NCI-H446 (cell line): ENCODE measurements around the gene INMT.

Source experiments
- DNase-seq, 2 experiments: peaks; one replicate each; lab custom pipeline; 2025; lab: John Stamatoyannopoulos, UW

INMT gene

DNA sequence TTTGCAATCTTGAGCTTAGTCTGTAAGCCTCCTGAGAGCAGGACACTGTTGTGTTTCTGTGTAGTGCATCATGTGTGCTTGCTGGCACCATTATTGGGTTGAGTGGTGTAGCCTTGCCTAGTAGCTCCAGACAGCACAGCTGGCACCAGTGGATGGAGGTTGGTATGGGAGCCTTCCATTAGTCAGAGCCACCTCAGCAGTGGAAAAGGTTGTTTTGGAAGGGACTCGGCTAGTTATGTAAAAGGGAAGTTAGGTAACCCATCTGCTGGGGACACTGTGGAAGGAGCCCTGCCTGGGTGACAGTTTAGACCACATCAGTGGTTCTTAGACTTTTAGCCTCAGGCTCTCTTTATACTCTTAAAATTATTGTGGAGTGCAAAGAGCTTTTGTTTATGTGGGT lies 35.6 kb downstream of the INMT start:
- no peak for DNase-seq

DNA sequence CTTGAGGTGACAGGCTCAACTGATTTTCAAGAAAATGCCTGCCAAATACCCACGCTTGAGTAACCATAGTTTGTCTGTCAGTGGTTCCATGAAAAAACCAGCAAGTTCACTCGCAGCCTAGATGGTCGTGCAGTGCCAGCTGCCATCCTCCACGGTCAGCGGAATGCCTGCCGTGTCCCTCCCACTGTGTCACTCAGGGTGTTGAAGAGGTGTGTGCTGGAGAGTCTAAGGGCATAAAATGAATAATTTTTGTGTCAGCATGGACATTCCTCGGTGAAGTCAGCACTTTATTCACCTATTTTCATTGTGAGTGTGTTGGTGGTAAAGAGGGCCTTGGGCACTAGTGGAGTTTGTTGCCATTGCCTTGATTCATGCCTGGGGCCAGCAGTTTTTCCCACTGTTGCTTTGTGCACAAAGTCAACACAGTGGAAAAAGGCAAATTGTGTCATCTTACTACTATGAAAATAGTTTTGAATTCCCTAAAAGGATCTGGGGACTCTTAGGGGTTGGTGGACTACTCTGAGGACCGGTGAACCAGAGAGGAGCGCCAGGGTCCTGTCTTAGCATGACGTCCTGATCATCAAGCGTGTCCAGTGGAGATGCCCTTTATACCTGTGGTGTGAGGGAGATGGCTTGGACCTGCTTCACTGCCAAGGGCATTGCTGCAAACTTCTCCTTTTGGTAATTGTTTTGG lies 36.9 kb downstream of the INMT start:
- DNase-seq = peak in 1 of 2 experiments; percentile 57

DNA sequence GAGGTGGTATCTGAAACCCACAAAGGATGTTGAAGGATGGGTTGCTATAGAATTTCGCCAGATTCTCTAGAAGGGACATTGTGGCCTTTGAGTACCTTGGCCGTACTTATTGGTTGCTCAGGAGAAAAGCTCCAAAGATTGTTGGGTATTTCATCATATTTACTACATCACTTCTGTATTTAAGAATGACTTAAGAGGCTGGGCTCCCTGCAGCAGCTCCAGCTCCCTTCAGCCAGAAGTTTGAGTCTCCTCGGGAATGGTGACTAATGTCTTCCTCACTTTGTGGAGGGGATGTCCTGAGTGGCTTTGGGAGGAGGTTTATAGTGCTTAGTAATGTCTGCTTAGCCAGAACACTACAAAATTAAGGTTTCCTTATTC lies 37.4 kb downstream of the INMT start:
- no peak for DNase-seq

DNA sequence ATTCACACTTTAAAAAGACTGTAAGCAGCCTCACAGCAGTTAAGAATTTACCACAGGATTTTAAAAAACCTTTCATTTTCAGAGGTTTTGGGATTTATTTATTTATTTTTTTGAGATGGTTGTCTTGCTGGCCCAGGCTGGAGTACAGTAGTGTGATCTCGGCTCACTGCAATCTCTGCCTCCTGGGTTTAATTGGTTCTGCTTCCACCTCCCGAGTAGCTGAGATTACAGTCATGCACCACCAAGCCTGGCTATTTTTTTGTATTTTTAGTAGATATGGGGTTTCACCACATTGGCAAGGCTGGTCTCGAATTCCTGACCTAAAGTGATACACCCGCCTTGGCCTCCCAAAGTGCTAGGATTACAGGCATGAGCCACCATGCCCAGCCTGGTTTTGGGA lies 38.4 kb downstream of the INMT start:
- no peak for DNase-seq

DNA sequence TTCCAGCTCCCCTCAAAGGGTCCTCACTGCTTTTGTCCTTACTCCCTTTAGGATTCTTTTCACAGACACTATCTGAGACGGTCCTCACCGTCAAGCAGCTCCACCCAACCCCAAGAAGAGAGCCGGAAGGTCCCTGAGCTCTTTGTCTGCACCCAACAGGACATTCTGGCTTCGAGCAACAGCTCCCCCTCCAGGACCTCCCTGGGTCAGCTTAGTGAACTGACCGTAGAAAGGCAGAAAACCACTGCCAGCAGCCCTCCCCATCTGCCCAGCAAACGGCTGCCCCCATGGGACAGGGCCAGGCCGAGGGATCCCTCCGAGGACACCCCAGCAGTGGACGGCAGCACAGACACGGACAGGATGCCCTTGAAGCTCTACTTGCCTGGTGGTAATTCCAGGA lies 39.2 kb downstream of the INMT start:
- DNase-seq = no peak

DNA sequence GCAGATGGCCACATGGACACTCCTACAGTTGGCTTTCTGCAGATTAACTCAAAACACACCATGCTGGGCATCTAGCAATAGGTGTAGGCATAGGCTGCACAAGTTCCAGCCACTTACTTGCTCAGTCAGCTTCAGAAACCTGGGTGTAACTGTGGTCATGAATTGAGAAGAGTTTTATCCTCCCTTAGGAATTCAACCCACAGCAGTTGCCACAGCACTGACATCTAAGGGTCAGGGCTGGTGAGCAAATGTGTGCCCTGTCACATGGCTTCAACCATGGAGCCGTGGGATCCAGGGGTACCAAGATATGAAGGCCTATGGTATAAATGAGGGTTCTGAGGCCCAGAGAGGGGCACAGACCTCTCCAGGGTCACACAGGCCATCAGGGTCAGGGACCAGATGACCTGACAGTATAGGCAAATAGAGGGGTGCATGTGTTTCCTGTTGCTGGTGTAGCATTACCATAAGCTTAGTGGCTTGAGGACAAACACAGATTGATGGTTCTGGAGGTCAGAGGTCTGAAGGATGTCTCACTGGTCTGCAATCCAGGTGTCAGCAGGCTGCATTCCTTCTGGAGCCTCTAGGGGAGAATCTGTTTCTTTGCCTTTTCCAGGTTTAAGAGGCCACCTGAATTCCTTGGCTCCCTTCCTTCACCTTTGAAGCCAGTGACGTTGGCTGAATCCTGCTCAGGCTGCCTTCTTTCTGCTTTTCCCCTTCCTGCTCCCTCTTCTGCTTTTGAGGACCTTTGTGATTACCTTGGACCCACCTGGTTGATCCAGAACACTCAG lies 43.4 kb downstream of the INMT start:
- DNase-seq = no peak

DNA sequence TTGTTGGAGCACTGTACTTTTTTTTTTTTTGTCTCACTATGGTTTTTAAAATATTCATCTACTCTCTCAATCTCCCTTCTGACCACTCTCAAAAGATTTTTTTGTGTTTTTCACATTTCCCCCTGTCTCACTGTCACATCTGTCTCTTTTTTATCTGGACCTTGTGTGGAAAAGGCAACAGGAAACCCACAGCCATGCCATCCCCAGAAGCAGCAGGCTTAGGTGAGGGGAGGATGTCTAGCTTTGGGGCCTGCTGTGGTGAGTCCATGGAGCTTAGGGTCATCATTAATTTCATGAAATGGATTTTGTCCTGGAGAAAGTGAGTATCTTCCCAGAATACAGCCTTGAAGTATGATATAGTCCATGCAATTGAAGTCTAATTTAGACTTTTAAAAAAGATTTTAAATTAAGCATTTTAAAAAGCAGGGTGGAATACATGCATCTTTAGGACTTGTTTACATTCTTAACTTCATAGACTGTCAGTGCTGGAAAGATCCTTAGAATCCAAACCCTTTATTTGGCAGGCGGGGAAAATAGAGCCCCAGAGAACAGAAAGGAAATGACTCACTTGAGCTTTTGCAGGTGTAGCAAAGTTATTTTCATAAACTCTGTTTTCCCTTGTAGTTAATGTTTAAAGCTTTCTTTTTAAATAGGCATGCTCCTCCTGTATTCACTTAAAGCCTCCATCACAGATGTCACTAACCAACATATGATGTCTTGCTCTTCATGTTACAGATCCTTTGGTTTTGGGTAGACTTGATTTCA lies 44.4 kb downstream of the INMT start:
- DNase-seq = no peak

DNA sequence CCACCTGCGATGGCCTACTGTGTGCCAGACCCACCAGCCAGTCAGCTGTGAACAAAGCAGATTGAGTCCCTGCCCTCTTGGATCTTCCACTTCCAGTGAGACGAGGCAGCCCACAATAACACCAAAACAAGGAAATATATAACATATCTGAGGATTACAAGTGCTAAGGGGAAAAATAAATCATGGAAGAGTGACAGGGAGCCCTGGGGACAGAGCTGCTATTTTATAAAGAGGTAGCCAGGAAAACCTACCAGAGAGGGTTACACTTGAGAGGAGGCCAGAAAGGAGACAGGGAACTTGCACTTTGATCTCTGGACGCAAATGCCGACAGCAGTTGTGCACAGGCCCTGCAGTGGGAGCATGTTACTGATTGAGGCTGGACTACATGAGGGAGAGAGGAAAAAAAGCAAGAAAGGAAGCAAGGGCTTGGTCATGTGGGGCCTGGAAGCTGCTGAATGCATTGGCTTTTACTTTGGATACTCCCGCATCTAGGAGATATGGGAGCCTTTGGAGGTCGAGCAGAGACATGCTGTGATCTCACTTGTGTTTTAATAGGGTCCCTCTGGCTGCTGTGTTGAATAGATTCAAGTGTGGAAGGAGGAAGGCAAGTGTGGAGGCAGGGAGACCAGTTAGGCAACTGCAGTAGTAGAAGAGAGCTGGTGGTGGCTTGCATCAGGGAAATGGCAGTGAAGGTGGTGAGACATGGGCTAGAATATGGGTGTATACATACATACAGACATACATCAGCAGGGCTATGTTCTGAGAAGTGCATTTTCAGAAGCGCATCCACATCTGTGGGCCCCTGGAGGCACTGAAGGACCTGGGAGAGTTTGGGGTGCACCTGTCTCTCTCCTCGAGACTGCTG lies 45.5 kb downstream of the INMT start:
- DNase-seq = no peak

DNA sequence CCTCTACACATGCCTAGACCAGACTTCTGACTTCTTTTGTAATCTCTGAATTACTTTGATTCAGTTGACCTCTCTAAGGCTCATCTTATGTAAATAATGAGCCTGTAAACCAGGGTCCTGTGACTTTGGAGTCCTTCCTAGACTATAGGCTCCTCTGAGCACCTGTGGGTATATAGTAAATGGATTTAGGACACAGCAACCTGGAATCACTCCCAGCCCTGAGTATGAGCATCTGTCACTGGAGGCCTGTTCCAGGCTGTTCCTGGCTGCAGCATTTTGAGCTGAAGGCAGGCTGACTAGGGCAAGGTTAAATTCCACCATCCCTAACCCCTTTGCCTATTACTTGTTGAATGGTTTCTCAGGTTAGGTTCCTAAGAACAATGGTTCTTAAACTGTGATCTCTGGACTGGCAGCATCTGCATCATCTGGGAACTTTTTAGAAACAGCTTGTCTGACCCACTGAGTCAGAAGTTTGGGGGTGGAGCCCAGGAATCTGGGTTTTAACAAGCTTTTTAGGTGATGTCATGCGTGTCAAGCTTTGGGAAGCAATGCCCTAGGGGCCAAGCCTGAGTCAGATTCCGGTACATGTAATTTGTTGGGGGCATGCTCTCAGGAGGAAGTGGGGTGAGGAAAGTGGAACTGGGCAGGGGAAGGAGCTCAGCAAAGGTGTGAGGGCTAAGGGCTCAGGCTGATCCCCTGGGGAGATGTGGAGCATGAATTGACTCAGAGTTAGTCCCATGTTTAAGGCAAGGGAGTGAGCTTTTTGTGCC lies 47.5 kb downstream of the INMT start:
- DNase-seq = peak in 1 of 2 experiments; percentile 36

DNA sequence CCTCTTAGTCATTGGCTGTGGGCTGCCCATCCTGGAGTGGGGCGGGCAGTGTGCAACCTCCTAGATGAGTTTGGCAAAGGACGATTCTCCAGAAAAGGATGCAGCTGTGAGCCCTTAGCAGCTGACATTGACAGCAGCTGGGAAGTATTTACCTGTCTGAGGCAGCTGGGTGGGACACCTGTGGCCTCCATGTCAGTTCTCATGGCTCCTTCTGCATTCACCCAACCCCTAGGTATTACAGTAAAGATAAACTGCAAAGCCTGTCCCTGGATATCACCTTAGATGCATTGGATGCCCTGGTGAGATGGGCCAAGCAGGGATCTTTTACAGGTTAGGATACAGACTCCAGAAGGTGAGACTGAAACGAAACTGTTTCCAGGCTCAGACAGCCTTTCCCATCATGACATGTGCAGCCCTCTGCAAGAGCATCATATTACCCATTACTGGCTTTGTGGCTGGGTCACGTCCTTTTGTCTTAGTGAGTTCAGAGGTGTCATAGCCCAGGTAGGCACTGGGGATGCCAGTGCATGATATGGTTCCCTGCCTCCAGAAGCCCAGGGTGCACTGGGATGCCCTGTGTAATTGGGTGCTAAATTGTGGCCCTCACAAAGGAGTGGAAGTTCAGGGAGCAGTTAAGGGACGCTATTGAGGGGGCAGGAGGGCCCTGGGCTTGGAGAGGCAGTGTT lies 48.2 kb downstream of the INMT start:
- no peak for DNase-seq

DNA sequence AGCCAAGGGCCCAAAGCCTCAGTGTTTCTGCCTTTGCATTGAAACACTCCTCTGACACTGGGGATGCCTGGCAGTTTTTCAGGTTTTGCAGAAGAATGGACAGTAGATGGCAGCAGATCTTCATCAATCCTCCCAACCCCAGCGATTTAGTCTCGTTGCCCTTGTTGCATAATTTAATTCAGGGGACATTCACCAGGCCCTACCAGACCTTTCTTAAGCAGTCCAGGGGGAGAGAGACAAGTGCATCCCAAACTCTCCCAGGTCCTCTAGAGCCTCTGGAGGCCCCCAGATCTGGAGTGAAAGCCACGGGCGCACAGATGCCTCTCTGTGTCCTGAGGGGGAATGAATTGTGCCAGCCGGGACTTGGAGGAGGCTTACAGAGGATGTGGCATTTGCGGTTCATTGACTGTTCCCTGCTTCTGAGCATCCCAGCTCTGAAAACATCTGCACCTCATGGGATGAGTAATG lies 48.9 kb downstream of the INMT start:
- peak; percentile 48 to 81 for DNase-seq

DNA sequence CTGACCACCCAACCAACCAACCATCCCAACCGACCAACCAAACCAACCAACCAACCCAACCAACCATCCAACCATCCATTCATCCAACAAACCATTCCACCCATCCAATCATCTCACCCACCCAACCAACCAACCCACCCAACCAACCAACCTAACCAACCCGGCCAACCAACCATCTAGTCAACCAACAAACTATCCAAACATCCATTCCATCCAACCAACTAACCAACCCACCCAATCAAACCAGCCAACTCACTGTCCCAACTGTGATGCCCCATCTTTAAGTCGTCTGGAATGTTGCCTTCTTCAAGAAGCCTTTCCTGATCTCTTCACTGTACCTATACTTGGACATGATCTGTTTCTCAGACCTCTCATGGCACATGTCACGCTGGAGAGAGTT lies 50.9 kb downstream of the INMT start:
- DNase-seq = no peak

DNA sequence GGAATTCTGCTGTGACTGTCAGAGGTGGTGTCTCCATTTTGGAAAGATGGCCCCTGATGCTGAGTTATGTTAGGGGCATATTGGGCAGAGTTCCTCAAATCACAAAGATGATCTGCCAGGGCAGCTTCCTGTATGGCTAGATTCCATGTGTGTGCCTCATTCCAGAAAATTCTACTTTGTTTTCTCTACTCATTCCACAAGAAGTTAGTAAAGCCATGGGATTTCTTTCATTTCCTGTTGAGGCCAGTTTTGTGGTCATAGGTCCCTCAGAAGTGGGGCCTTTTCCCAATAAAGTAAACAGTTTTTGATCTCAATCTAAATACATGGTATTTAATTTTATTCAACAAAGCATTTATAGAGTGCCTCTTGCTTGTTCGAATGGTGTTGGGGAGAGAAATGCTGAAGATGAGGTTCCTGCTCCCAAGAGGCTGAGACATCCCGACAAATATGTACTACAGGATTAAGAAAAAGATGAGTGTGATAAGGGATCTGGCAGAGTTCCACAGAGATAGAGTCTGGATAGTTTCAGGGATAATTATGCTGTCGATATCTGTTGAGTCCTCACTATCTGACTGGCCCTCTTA lies 52.2 kb downstream of the INMT start:
- no peak for DNase-seq

DNA sequence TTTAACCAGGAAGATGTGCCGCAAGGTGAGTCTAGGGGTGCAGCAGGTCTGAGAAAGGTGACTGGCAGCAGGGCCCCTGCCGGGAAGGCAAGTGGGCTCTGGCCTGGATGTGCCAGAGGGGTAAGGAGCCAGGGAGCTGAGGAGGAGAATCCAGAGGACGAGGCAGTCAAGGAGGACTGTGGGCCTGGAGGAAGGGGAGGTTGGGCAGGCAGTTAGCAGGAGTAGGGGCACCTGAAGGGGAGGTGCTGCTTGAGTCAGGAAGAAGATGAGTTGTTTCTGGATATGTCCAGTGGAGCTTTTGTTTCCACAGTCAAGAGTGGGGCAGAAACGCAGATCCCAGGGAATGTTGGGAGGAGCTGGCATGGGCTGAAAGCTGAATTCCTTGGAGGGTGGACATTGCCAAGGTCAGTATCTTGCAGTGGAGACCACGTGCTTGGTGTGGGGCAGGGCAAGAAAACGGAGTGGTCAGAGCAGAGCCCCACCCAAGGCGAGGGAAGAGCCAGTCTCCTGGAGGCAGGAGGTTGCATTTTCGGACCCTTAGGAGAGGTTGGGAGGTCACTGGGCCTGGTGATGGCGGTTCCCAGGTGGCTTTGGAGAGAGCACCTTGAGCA lies 53.3 kb downstream of the INMT start:
- no peak for DNase-seq

DNA sequence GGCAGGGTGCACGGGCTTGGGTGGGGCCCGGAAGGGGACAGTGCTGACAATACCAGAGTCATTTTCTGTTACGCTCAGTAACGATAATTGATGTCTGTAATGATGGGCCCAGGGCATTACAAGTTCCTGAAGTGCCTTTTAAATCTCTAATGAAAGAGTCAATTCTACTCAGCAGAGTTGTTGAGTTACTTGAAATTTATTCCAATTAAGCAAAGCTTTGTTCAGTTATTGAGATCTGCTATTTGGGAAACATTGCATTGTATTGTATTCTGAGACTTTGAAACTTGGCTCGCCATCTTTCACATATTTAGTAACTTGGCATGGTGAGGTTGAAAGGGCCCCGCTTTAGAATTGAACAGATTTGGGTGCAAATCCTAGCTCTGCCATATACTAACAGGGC lies 54.0 kb downstream of the INMT start:
- no peak for DNase-seq
